ENCODE results near the gene CDC5L. TPM values are rescaled to one million over a fixed set of nuclear protein-coding genes. Genes with fewer than 3 reads are reported as not detected.

CDC5L gene
- total RNA-seq, 1 donor from 2014 or later, result 18.2 TPM

DNA sequence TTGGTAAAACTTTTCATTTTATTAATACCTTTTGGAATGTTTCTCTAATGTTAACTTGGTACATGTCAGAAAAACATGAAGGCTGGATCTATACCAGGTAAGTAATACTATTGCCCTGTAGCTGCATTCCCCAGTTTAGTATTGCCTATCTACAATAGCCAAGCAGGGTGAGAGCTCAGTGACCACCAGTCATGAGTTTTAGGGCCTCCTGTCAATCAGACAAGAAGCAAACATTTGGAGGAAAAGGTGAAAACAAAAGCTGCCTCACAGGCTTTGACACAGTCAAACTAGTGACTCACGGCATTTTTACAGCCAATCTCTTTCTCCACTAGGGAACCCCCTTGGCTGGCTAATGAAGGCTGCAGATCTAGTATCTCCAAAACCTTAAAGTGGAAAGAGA, 9.5 kb upstream of the CDC5L start:
- Histone ChIP-seq H3K79me2 (ENCODE audit: insufficient read depth, low read length) (no peaks in the 10 kb centered on the region), H2AFZ (ENCODE audit: low read depth, low read length) (no peak overlapping the region), H4K20me1 (ENCODE audit: insufficient read depth, low read length) (no peaks in the 10 kb centered on the region), H3K4me1 (ENCODE audit: insufficient read depth, low read length) (no peaks in the 10 kb centered on the region), H3K9ac (ENCODE audit: low read length) (no peak overlapping the region), H3K27me3 (ENCODE audit: insufficient read depth, low read length) (peaks cover 15% of the 10 kb centered on the region), H3K9me3 (ENCODE audit: insufficient read depth, low read depth, low read length) (no peaks in the 10 kb centered on the region), H3K36me3 (ENCODE audit: insufficient read depth, low read length) (no peaks in the 10 kb centered on the region), H3K27ac (ENCODE audit: low read depth, low read length) (no peak overlapping the region), H3K4me2 (ENCODE audit: low read length) (no peak overlapping the region), H3K4me3 (ENCODE audit: insufficient read depth, low read depth, low read length) (no peak overlapping the region)
- Mint-ChIP-seq H3K4me1 (ENCODE audit: low read depth, unreplicated experiment) (no peaks in the 10 kb centered on the region), H3K9me3 (ENCODE audit: unreplicated experiment) (no peaks in the 10 kb centered on the region), H3K27me3 (ENCODE audit: low read depth, unreplicated experiment) (peaks cover under 1% of the 10 kb centered on the region), H3K27ac (ENCODE audit: unreplicated experiment) (no peak overlapping the region), H3K4me3 (ENCODE audit: unreplicated experiment) (no peak overlapping the region), H3K36me3 (ENCODE audit: low read depth, unreplicated experiment) (peaks cover 2% of the 10 kb centered on the region)
- no peak for DNase-seq (ENCODE audit: low read depth)
- no peak for FAIRE-seq
- TF ChIP-seq, protein P1, sequence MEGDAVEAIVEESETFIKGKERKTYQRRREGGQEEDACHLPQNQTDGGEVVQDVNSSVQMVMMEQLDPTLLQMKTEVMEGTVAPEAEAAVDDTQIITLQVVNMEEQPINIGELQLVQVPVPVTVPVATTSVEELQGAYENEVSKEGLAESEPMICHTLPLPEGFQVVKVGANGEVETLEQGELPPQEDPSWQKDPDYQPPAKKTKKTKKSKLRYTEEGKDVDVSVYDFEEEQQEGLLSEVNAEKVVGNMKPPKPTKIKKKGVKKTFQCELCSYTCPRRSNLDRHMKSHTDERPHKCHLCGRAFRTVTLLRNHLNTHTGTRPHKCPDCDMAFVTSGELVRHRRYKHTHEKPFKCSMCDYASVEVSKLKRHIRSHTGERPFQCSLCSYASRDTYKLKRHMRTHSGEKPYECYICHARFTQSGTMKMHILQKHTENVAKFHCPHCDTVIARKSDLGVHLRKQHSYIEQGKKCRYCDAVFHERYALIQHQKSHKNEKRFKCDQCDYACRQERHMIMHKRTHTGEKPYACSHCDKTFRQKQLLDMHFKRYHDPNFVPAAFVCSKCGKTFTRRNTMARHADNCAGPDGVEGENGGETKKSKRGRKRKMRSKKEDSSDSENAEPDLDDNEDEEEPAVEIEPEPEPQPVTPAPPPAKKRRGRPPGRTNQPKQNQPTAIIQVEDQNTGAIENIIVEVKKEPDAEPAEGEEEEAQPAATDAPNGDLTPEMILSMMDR (IDR thresholded peaks at IDR 0.05; ENCODE audit: insufficient read depth, low read depth, low read length), result no peak
- no peak for TF ChIP-seq EZH2 (IDR thresholded peaks at IDR 0.05; ENCODE audit: insufficient read depth, low read length)

DNA sequence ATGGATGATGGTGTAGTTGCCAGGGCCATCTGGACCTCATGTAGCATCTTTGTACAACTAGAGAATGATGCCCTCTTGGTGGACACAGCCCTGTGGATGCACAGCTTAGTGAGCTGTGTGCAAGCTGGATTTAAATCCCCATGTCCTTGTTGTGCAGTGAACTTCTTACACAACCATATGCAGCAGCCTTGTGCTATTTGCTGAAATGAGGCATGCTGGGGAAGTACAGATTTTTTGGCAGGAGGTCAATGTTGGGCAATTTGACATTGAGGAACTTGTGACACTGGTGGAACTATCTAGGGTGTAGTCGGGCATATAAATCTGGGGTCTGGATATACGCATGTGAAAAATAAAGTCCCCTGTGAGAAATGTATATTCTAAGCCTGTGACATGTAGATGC, 5.8 kb upstream of the CDC5L start:
- no peak overlapping the region for H2AFZ ChIP-seq (ENCODE audit: low read depth, low read length)
- Mint-ChIP-seq H3K4me1 (ENCODE audit: low read depth, unreplicated experiment) (no peaks in the 10 kb centered on the region), H3K27ac (ENCODE audit: unreplicated experiment) (no peak overlapping the region), H3K36me3 (ENCODE audit: low read depth, unreplicated experiment) (peaks cover 2% of the 10 kb centered on the region), H3K9me3 (ENCODE audit: unreplicated experiment) (no peaks in the 10 kb centered on the region), H3K27me3 (ENCODE audit: low read depth, unreplicated experiment) (no peaks in the 10 kb centered on the region), H3K4me3 (ENCODE audit: unreplicated experiment) (no peak overlapping the region)
- no peak overlapping the region for H3K4me2 ChIP-seq (ENCODE audit: low read length)
- H3K36me3 ChIP-seq (ENCODE audit: insufficient read depth, low read length), result no peaks in the 10 kb centered on the region
- TF ChIP-seq, protein P1 (IDR thresholded peaks at IDR 0.05; ENCODE audit: insufficient read depth, low read depth, low read length), result no peak
- TF ChIP-seq EZH2 (IDR thresholded peaks at IDR 0.05; ENCODE audit: insufficient read depth, low read length), result no peak
- H3K27me3 ChIP-seq (ENCODE audit: insufficient read depth, low read length), result peaks cover 9% of the 10 kb centered on the region
- H3K4me1 ChIP-seq (ENCODE audit: insufficient read depth, low read length), result peaks cover 2% of the 10 kb centered on the region
- H3K9ac ChIP-seq (ENCODE audit: low read length), result no peak overlapping the region
- H3K79me2 ChIP-seq (ENCODE audit: insufficient read depth, low read length), result no peaks in the 10 kb centered on the region
- H3K4me3 ChIP-seq (ENCODE audit: insufficient read depth, low read depth, low read length), result no peak overlapping the region
- no peaks in the 10 kb centered on the region for H4K20me1 ChIP-seq (ENCODE audit: insufficient read depth, low read length)
- H3K9me3 ChIP-seq (ENCODE audit: insufficient read depth, low read depth, low read length), result no peaks in the 10 kb centered on the region
- H3K27ac ChIP-seq (ENCODE audit: low read depth, low read length), result no peak overlapping the region
- FAIRE-seq (no peak), DNase-seq (ENCODE audit: low read depth) (no peak)

DNA sequence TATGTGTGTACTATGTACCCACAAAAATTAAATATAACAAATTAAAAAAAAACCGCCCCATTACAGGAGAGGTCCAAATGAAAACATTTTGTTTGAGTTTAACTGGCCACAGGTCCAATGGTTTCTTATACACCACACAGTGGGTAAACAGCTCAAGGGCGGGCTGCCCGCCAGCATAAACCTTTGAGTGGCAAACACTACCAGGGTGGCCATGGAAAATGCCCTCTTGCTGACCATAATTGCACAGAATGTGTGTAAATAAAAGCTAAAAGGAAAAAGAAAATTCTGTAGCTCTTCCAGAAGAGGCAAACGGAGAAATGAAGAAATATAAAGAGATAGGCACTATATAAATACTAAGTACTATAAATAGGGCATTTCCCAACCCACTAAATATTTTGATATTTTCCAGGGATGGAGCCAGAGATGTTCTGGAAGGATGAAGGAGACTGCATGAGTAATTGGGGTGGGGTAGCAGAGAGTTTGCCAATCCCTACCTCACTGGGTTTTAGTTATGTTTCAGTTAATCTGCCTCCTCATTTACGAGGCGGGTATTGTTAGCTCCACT, 1.1 kb upstream of the CDC5L start:
- Mint-ChIP-seq H3K4me3 (ENCODE audit: unreplicated experiment) (peak overlapping the region; percentile 94), H3K27ac (ENCODE audit: unreplicated experiment) (peak overlapping the region; percentile 97), H3K27me3 (ENCODE audit: low read depth, unreplicated experiment) (no peaks in the 10 kb centered on the region), H3K4me1 (ENCODE audit: low read depth, unreplicated experiment) (peaks cover 12% of the 10 kb centered on the region), H3K36me3 (ENCODE audit: low read depth, unreplicated experiment) (peaks cover 2% of the 10 kb centered on the region), H3K9me3 (ENCODE audit: unreplicated experiment) (no peaks in the 10 kb centered on the region)
- H3K36me3 ChIP-seq (ENCODE audit: insufficient read depth, low read length), result peaks cover 6% of the 10 kb centered on the region
- peak overlapping the region; percentile 94 for H3K4me2 ChIP-seq (ENCODE audit: low read length)
- no peaks in the 10 kb centered on the region for H3K9me3 ChIP-seq (ENCODE audit: insufficient read depth, low read depth, low read length)
- no peak for DNase-seq (ENCODE audit: low read depth)
- H3K4me1 ChIP-seq (ENCODE audit: insufficient read depth, low read length), result peaks cover 13% of the 10 kb centered on the region
- H4K20me1 ChIP-seq (ENCODE audit: insufficient read depth, low read length), result peaks cover 29% of the 10 kb centered on the region
- H3K9ac ChIP-seq (ENCODE audit: low read length), result peak overlapping the region; percentile 96
- peak overlapping the region; percentile 96 for H3K27ac ChIP-seq (ENCODE audit: low read depth, low read length)
- no peak for FAIRE-seq
- peaks cover 35% of the 10 kb centered on the region for H3K79me2 ChIP-seq (ENCODE audit: insufficient read depth, low read length)
- H2AFZ ChIP-seq (ENCODE audit: low read depth, low read length), result peak overlapping the region; percentile 90
- peak overlapping the region; percentile 85 for H3K4me3 ChIP-seq (ENCODE audit: insufficient read depth, low read depth, low read length)
- peaks cover 4% of the 10 kb centered on the region for H3K27me3 ChIP-seq (ENCODE audit: insufficient read depth, low read length)
- TF ChIP-seq EZH2 (IDR thresholded peaks at IDR 0.05; ENCODE audit: insufficient read depth, low read length), result no peak
- TF ChIP-seq, protein P1 (IDR thresholded peaks at IDR 0.05; ENCODE audit: insufficient read depth, low read depth, low read length), result no peak
